Spinal cord (tissue), 10 donors: ENCODE results near the gene PTPRH. TPM values are rescaled to one million over a fixed set of nuclear protein-coding genes. Genes with fewer than 3 reads are reported as not detected.
"Not testable (repeated sequence)": the region's sequence is repeated elsewhere in the genome, so short reads cannot be mapped to it uniquely, and the experiment has no call there.

Experiments used
- DNase-seq, 6 donors: peaks; one replicate each; pipeline versions ENCODE4 v3.0.0 to v3.0.0-alpha.2; 2013 to 2015; ENCODE audit warnings: low spot score in 6 of 6, low read depth in 4 of 6
- H3K27ac ChIP-seq: one replicate; pipeline ENCODE4 v1.5.1; 2013; ENCODE audit warnings: low read depth, low read length, control low read depth
- H3K27me3 ChIP-seq: one replicate; pipeline ENCODE4 v1.6.1; 2013; ENCODE audit warnings: low read length; ENCODE audit not compliant: control insufficient read depth, insufficient read depth
- H3K36me3 ChIP-seq: one replicate; pipeline ENCODE4 v1.6.1; 2013; ENCODE audit warnings: low read length; ENCODE audit not compliant: control insufficient read depth, insufficient read depth
- H3K4me1 ChIP-seq: one replicate; pipeline ENCODE4 v1.6.1; 2013; ENCODE audit warnings: low read length; ENCODE audit not compliant: control insufficient read depth, insufficient read depth
- H3K4me3 ChIP-seq: one replicate; pipeline ENCODE4 v1.5.1; 2013; ENCODE audit warnings: low read depth, low read length, control low read depth
- H3K9me3 ChIP-seq: one replicate; pipeline ENCODE4 v1.6.1; 2013; ENCODE audit warnings: low read length; ENCODE audit not compliant: control insufficient read depth, insufficient read depth
- WGBS: methylation state at CpG from one replicate; pipeline ENCODE4 v1.1.5; 2013; ENCODE audit warnings: missing lambda C conversion rate; ENCODE audit not compliant: insufficient coverage; 5-methylcytosine and 5-hydroxymethylcytosine counted together
- polyA plus RNA-seq, 2 donors: library from polyadenylated mRNA; unstranded; fragments of 120-200 nt; gene quantifications; one replicate each; pipeline ENCODE4 v1.2.1, GENCODE V29; 2013; ENCODE audit not compliant: insufficient read length in 2 of 2
- total RNA-seq, 2 donors: library from RNA; depleted of rRNA in 1 of 2; stranded (reverse); fragments of 120-200 nt in 1 of 2; fragments of >200 nt in 1 of 2; gene quantifications; one replicate each; pipeline versions ENCODE4 v1.2.3 to v1.2.4, GENCODE V29; 2013 to 2014
- donor health status: healthy.

Gene PTPRH
- total and polyA plus RNA-seq, 4 donors, result 1.4 to 4.5 (median 2.3) TPM

GRCh38 chr19:55212447-55212846 is 3.1 kb upstream of the PTPRH start:
- H3K4me1 ChIP-seq, result peaks cover 12% of the 10 kb centered on the region
- no peaks in the 10 kb centered on the region for H3K9me3 ChIP-seq
- no peak overlapping the region for H3K4me3 ChIP-seq
- H3K27me3 ChIP-seq, result no peaks in the 10 kb centered on the region
- 80% methylated on average over 1 of the region's 3 CpGs for WGBS
- no peaks in the 10 kb centered on the region for H3K36me3 ChIP-seq
- no peak overlapping the region for H3K27ac ChIP-seq
- DNase-seq, result no peak

GRCh38 chr19:55209693-55210472 is 582 bp upstream of the PTPRH start:
- no peak for DNase-seq
- WGBS, result 51% methylated on average over 15 of the region's 17 CpGs
- peaks cover 5% of the 10 kb centered on the region for H3K4me1 ChIP-seq
- H3K27ac ChIP-seq, result no peak overlapping the region
- no peaks in the 10 kb centered on the region for H3K27me3 ChIP-seq
- H3K4me3 ChIP-seq, result no peak overlapping the region
- H3K9me3 ChIP-seq, result no peaks in the 10 kb centered on the region
- no peaks in the 10 kb centered on the region for H3K36me3 ChIP-seq

- H3K9me3 ChIP-seq, result no peaks in the 10 kb centered on the region
- H3K4me3 ChIP-seq, result no peak overlapping the region
- peak in 1 of 6 donors; percentile 62 for DNase-seq
- no peaks in the 10 kb centered on the region for H3K27me3 ChIP-seq
- WGBS, result 44% methylated on average over 19 of the region's 29 CpGs
- no peaks in the 10 kb centered on the region for H3K36me3 ChIP-seq
- H3K27ac ChIP-seq, result no peak overlapping the region
- H3K4me1 ChIP-seq, result peaks cover 5% of the 10 kb centered on the region
Measured at GRCh38 chr19:55206664-55207500, 2.4 kb downstream of the PTPRH start.

GRCh38 chr19:55202199-55202598 is 7.1 kb downstream of the PTPRH start:
- not testable (repeated sequence) for H3K27ac ChIP-seq, H3K27me3 ChIP-seq, H3K36me3 ChIP-seq, H3K4me3 ChIP-seq, H3K4me1 ChIP-seq, H3K9me3 ChIP-seq
- DNase-seq, result peak in 1 of 6 donors; percentile 10
- 87% methylated on average over 3 of the region's 10 CpGs for WGBS

- Histone ChIP-seq H3K27ac (no peak overlapping the region), H3K4me1 (no peaks in the 10 kb centered on the region), H3K9me3 (no peaks in the 10 kb centered on the region), H3K27me3 (peaks cover 3% of the 10 kb centered on the region), H3K4me3 (no peak overlapping the region), H3K36me3 (no peaks in the 10 kb centered on the region)
- WGBS, result 60% methylated on average over 4 of the region's 5 CpGs
- DNase-seq, result no peak
Measured at GRCh38 chr19:55199620-55200204, 9.6 kb downstream of the PTPRH start.

GRCh38 chr19:55198651-55199050 is 10.7 kb downstream of the PTPRH start:
- 67% methylated on average over 5 of the region's 5 CpGs for WGBS
- no peak overlapping the region for H3K27ac ChIP-seq
- H3K4me1 ChIP-seq, result no peaks in the 10 kb centered on the region
- H3K27me3 ChIP-seq, result peaks cover 3% of the 10 kb centered on the region
- no peaks in the 10 kb centered on the region for H3K9me3 ChIP-seq
- H3K36me3 ChIP-seq, result no peaks in the 10 kb centered on the region
- H3K4me3 ChIP-seq, result no peak overlapping the region
- no peak for DNase-seq

GRCh38 chr19:55197528-55197927 is 11.8 kb downstream of the PTPRH start:
- H3K27me3 ChIP-seq, result peaks cover 3% of the 10 kb centered on the region
- peak in 2 of 6 donors; percentile 27 to 64 for DNase-seq
- H3K36me3 ChIP-seq, result no peaks in the 10 kb centered on the region
- WGBS, result 50% methylated on average over 1 of the region's 4 CpGs
- H3K4me1 ChIP-seq, result no peaks in the 10 kb centered on the region
- H3K27ac ChIP-seq, result no peak overlapping the region
- no peaks in the 10 kb centered on the region for H3K9me3 ChIP-seq
- no peak overlapping the region for H3K4me3 ChIP-seq

GRCh38 chr19:55196803-55197202 is 12.5 kb downstream of the PTPRH start:
- H3K27me3 ChIP-seq, result peaks cover 3% of the 10 kb centered on the region
- no peak overlapping the region for H3K27ac ChIP-seq
- no peaks in the 10 kb centered on the region for H3K9me3 ChIP-seq
- WGBS, result 81% methylated on average over 10 of the region's 10 CpGs
- no peak overlapping the region for H3K4me3 ChIP-seq
- H3K4me1 ChIP-seq, result no peaks in the 10 kb centered on the region
- peak in 1 of 6 donors; percentile 34 for DNase-seq
- no peaks in the 10 kb centered on the region for H3K36me3 ChIP-seq

- H3K27ac ChIP-seq, result no peak overlapping the region
- 54% methylated on average over 6 of the region's 12 CpGs for WGBS
- H3K9me3 ChIP-seq, result no peaks in the 10 kb centered on the region
- H3K27me3 ChIP-seq, result no peaks in the 10 kb centered on the region
- H3K4me3 ChIP-seq, result no peak overlapping the region
- DNase-seq, result no peak
- H3K36me3 ChIP-seq, result no peaks in the 10 kb centered on the region
- no peaks in the 10 kb centered on the region for H3K4me1 ChIP-seq
Measured at GRCh38 chr19:55193481-55193880, 15.8 kb downstream of the PTPRH start.
